ENCODE data around the gene TXK.
A peak's percentile ranks its signal among the peaks of the same experiment; 100 is the strongest.

GRCh38 chr4:48109413-48110263 is 24.4 kb downstream of the TXK start:
- TF ChIP-seq, protein P1, sequence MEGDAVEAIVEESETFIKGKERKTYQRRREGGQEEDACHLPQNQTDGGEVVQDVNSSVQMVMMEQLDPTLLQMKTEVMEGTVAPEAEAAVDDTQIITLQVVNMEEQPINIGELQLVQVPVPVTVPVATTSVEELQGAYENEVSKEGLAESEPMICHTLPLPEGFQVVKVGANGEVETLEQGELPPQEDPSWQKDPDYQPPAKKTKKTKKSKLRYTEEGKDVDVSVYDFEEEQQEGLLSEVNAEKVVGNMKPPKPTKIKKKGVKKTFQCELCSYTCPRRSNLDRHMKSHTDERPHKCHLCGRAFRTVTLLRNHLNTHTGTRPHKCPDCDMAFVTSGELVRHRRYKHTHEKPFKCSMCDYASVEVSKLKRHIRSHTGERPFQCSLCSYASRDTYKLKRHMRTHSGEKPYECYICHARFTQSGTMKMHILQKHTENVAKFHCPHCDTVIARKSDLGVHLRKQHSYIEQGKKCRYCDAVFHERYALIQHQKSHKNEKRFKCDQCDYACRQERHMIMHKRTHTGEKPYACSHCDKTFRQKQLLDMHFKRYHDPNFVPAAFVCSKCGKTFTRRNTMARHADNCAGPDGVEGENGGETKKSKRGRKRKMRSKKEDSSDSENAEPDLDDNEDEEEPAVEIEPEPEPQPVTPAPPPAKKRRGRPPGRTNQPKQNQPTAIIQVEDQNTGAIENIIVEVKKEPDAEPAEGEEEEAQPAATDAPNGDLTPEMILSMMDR (IDR thresholded peaks at IDR 0.05), result peak; percentile 43 to 56 (median 47)
- TF ChIP-seq POLR2A (IDR thresholded peaks at IDR 0.05), result no peak
